NK-92 (cell line): ENCODE measurements around the gene BMP5.

Experiments used
- DNase-seq: peaks from one replicate; lab custom pipeline; 2025; ENCODE audit not compliant: unreplicated experiment; lab: John Stamatoyannopoulos, UW

Gene BMP5

DNA sequence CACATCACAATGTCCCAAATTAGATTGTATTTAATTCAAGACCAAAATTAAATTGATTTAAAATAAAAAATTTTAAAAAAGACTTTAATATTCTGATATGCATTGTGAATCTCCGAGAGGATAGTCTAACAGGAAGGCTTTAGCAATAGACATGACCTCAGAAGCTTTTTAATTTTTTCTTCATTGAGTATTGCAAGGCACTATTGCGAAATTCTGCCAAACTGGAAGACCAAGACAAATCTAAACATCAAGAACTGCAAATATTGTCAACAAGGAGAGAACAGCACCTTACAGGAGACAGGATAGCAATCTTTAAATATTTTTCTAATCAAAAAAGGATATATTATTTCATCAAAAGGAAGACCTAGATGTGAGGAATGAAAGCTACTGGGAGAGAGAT is 56.9 kb downstream of the BMP5 start:
- no peak for DNase-seq

DNA sequence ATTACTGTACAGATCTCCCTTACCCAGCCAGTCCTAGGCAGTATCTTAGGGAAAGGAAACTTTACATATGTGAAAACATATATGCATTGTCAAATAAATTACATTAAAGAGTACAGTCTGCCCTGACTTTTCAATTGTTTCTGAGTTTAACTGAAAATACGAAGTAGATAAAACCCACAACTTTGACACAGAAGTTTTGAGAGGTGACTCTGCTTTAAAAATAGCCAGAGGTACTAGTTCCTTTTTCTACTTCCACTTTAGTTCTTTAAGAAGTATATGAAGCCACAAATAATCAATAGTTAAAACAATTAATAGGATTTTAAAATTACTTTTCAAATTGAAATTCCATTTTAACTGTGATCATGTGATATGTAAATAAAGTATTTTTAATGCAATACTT is 62.9 kb downstream of the BMP5 start:
- no peak for DNase-seq

GRCh38 chr6:55811074-55811473 is 64.3 kb downstream of the BMP5 start:
- no peak for DNase-seq

GRCh38 chr6:55802259-55802658 is 73.1 kb downstream of the BMP5 start:
- DNase-seq: no peak

GRCh38 chr6:55798571-55798970 is 76.8 kb downstream of the BMP5 start:
- no peak for DNase-seq

- DNase-seq: no peak
Measured at GRCh38 chr6:55794136-55794812, 81.1 kb downstream of the BMP5 start.

DNA sequence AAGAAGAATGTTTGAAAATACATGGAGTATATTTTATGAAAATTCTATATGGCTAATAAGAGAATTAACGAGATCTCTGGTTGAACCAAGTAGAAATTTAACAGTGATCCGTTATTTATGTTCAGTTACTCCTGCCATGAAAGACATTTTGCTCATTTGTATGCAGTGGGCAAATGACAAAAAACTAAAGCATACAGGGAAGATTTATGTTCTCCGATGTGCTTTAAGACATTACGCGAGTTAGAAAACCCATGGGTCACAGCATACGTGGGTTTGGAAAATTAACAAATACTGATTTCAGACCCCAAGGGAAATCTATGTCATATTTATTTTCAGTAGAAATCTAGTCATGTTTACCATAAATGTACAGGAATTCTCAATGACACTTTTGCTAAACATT is 90.1 kb downstream of the BMP5 start:
- no peak for DNase-seq

DNA sequence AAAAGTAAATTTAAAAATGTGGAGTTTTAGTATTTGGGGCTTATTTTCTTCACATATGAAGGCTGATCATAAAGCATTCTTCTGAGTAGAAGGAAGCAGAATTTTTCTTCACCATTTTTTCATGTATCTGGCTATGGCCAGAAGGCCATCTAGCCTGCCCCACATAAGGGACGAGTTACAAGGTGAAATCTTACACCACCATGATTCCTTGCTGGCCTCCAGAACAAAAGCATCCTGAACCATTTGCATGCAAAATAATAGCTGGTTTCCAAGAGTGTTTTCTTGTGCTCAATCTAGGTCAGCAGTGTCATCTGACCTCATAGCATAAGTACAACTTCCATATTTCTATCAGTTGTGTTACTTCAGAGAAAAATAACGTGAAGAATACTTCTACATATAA is 93.1 kb downstream of the BMP5 start:
- DNase-seq: no peak

DNA sequence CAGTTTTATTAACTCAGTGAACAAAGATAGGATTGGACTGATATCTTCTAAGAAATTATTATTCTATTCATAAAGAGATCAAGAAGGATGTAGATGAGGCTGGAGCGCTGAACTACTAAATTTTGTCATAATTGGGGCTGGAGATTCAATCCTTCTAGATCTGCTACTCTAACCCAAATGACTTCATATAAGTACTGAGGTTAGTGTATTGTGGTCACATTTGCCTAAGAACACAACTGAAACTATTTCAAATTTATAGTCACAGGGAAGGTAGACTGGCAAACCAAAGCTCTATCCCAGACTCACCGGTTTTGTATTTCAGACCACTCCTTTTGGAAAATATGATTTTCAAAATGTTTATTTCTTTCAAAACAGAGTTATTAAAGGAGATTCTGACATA is 96.7 kb downstream of the BMP5 start:
- no peak for DNase-seq

GRCh38 chr6:55777469-55777868 is 97.9 kb downstream of the BMP5 start:
- DNase-seq: no peak

DNA sequence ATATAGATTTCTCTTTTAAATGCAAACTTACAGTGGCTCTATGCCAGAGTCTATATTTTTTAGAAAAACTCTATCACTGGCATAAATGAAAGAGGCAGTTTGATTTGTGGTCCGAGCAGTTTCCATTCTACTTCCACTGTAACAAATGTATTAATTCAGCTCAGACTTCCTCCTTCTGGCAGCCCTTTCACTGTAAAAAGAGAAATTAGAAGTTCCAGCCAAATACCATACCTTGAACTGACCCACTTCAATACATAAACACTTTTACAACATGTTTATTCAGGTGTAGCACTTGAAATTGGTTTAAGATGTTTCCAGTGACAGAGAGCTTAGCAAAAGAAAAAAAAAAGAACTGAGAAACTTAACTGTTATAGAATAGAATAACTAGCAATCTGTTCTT is 99.3 kb downstream of the BMP5 start:
- DNase-seq: no peak

DNA sequence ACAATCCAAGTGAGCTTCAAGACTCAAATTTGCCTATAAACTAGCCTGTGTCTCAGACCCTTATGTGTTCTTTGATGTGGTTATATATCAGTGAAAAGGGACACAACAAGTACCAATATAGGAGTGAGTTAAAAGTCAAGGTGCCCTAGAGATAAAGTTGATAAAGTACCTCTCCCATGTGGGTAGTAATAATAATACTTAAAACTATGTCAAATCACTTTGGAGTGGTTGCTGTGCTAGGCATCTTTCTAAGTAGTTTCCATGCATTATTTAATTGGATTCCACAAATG is 100.4 kb downstream of the BMP5 start:
- DNase-seq: no peak

GRCh38 chr6:55774286-55775028 is 100.9 kb downstream of the BMP5 start:
- DNase-seq: no peak

GRCh38 chr6:55773620-55774216 is 101.7 kb downstream of the BMP5 start:
- DNase-seq: no peak

GRCh38 chr6:55772730-55773129 is 102.7 kb downstream of the BMP5 start:
- no peak for DNase-seq

GRCh38 chr6:55759536-55759935 is 115.9 kb downstream of the BMP5 start:
- no peak for DNase-seq

- DNase-seq: no peak
Measured at GRCh38 chr6:55758156-55758937, 117.0 kb downstream of the BMP5 start.

DNA sequence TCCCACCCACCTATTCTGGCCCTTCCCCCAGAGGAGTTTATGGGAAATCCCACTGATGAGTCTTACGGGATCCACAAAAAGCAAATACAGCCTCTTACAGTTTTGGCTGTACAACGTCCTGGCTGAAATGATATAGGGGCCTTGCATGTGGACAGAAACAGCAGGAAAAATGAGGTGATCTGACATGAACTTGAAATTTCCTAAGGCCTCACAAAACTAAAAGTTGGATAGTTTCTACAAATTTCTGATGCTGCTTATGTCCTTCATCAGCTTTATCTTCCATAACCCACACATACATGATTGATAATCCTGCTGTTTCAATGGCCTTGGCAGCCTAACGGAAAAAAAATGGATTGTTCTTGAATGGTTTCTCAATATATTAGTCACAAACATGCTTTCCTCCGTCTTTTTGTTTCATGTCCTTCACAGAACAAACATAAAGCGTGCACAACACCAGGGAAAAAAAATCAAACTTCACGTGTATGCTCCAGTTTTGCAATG is 118.8 kb downstream of the BMP5 start:
- no peak for DNase-seq

DNA sequence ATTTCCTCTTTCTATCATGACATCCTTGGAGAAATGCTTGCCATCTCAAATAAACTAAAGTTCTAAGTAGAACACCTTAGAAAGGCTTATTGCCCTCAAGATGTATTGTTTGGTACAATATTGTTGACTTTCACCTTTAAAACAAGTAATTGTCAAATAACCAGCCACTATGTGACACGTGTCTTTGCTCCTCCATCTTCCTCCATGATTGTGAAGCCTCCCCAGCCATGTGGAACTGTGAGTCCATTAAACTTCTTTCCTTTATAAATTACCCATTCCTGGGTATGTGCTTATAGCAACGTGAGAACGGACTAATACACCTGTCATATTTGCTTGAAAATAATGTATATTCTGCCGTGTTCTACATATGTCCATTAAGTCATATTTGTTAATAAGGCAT is 126.5 kb downstream of the BMP5 start:
- DNase-seq: no peak

- no peak for DNase-seq
Measured at GRCh38 chr6:55746473-55746872, 128.9 kb downstream of the BMP5 start.

DNA sequence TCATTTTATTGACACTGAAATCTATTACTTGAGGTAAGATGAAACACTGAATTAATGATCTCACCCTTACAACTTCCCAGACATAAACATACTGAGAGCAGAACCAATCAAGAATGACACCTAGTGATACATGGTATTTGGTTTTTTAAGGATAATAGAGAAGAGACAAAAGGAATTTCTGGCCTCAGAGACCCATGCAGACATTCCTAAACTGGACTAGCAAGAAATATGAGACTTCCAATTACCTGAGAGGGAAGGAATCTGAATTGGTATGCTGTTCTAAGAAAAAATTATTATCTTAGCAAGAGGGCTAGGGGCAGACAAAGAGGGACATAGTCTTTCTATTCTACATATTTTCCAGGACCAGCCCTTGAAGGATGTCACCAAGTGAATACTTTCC is 141.1 kb downstream of the BMP5 start:
- no peak for DNase-seq

DNA sequence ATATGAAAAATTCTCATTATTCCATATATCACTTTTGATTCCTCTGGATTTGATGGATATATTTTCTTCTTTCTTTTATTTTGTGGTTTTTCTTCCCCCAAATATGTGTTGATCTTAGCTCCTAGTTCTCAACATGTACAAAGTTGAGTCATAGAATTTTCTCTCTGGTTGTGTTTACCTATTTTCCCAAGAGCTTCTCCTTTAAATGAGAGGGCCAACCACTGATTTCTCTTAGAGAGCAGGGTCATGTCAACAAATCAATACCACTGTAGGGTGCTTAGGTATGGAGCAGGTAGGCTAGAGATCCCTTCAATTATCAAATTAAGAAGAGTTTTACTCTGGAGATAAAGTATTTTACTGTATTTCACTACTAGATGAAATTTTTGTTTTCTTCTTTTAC is 145.7 kb downstream of the BMP5 start:
- no peak for DNase-seq
